Measurements from ENCODE around the gene PVR.
"Not testable (repeated sequence)": the region's sequence is repeated elsewhere in the genome, so short reads cannot be mapped to it uniquely, and the experiment has no call there.

The PVR gene

DNA sequence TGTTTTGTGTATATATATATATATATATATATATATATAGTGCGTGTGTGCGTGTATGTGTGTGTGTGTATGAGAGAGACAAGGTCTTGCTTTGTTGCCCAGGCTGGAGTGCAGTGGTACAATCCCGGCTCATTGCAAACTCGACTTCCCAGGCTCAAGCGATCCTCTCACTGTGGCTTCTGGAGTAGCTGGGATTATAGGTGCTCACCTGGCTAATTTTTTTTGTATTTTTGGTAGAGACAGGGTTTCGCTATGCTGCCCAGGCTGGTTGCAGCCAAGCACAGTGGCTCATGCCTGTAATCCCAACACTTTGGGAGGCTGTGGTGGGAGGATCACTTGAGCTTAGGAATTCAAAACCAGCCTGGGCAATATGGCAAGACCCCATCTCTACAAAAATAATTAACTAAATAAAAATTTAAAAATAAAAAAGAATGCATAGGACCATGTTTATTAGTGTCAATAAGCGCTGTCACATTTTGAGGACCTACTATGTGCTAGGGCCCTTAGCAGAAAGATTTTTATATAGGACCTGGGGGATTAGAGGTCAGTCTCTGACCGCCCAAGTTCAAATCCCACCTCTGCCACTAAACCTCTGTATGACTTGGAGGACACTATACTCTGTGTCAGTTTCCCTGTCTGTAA, 1.8 kb downstream of the PVR start:
- no peak for DNase-seq (ENCODE audit: low spot score)

DNA sequence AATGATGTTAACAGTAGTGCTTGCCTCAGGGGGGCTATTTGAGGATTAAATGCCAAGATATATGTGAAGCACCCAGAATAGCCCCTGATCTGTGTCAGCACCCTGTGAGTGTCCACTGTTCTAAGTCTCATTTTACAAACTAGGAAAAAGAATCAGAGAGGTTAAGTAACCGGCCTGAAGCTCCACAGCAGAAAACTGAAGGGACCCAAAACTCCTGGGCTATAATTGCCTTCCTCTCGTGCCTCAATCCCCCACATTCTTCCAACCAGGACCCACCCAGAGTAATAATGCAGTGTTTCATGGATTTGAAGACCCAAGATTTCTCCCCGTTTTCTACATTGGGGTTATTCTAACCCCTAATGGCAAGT, 2.3 kb downstream of the PVR start:
- no peak for DNase-seq (ENCODE audit: low spot score)

DNA sequence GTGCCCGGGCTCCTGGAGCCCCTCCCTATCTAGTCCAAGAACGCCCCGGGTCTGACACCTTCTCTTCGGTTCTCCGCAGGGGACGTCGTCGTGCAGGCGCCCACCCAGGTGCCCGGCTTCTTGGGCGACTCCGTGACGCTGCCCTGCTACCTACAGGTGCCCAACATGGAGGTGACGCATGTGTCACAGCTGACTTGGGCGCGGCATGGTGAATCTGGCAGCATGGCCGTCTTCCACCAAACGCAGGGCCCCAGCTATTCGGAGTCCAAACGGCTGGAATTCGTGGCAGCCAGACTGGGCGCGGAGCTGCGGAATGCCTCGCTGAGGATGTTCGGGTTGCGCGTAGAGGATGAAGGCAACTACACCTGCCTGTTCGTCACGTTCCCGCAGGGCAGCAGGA, 3.4 kb downstream of the PVR start:
- no peak for DNase-seq (ENCODE audit: low spot score)

GRCh38 chr19:44648631-44649251, 5.0 kb downstream of the PVR start:
- DNase-seq (ENCODE audit: low spot score) = no peak

GRCh38 chr19:44649578-44650145, 6.0 kb downstream of the PVR start:
- DNase-seq (ENCODE audit: low spot score) = no peak

GRCh38 chr19:44653343-44653742, 9.6 kb downstream of the PVR start:
- DNase-seq (ENCODE audit: low spot score) = no peak

GRCh38 chr19:44653977-44654774, 10.5 kb downstream of the PVR start:
- DNase-seq (ENCODE audit: low spot score) = peak; percentile 23

- DNase-seq (ENCODE audit: low spot score) = peak; percentile 57
These were observed 13.7 kb downstream of the PVR start for GRCh38 chr19:44657211-44657921.

- no peak for DNase-seq (ENCODE audit: low spot score)
These were observed 14.5 kb downstream of the PVR start for GRCh38 chr19:44658069-44658733.

- DNase-seq (ENCODE audit: low spot score) = no peak
These were observed 16.4 kb downstream of the PVR start for GRCh38 chr19:44660081-44660480.

DNA sequence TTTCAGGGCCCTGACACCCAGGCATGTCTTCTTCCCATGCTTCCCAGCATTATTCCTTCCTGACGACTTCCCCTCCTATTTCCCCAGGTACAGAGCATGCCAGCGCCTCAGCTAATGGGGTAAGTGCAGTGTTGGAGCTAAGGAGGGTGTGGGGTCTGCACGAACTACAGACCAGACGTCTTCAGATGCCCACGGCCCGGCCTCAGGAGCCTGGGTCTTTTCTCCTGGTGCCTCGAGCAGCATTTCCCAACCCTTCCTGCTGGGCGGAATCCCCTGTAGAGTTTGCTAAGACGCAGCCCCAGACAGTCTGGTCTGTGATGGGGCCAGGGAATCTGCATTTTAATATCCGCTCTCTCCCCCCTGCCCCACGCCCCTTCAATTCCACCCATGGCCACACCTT, 17.5 kb downstream of the PVR start:
- no peak for DNase-seq (ENCODE audit: low spot score)

DNA sequence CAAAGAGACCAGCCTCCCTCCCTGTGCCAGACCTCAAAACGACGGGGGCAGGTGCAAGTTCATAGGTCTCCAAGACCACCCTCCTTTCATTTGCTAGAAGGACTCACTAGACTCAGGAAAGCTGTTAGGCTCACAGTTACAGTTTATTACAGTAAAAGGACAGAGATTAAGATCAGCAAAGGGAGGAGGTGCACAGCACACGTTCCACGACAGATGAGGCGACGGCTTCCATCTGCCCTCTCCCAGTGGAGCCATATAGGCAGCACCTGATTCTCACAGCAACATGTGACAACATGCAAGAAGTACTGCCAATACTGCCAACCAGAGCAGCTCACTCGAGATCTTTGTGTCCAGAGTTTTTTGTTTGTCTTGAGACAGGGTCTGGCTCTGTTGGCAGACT, 18.2 kb downstream of the PVR start:
- DNase-seq (ENCODE audit: low spot score) = no peak

- no peak for DNase-seq (ENCODE audit: low spot score)
These were observed 19.1 kb downstream of the PVR start for GRCh38 chr19:44662691-44663385.

GRCh38 chr19:44663996-44664395, 20.3 kb downstream of the PVR start:
- no peak for DNase-seq (ENCODE audit: low spot score)

- DNase-seq (ENCODE audit: low spot score) = no peak
These were observed 21.3 kb downstream of the PVR start for GRCh38 chr19:44664976-44665375.

DNA sequence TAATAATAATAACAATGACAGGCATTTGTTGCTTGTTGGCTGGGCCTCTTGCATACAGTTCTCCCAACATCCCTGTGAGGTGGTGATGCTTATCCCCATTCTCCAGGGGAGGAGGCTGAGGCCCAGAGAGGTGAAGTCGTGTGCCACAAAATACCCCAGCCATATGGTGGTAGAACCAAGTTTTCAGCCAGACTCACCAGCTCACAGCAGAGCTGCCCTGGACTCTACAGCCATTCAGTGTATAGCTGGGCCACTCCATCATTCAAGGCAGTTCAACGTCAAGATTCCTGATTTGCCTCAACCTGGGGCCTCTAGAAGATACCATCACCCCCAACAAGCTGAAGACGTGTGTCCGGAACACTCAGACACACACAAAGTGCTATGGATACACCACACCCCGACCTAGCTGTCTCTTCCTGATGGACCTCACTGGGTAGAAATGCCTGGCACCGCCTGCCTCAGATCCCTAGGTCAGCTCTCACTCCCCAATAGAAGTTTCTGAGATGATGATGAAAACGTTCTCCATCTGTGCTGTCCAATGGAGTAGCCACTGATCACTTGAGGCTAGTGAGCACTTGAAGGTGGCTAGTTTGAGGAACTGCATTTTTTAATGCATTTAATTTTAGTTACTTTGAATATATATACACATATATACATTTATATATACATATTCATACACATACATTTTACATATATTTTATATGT, 23.3 kb downstream of the PVR start:
- no peak for DNase-seq (ENCODE audit: low spot score)

DNA sequence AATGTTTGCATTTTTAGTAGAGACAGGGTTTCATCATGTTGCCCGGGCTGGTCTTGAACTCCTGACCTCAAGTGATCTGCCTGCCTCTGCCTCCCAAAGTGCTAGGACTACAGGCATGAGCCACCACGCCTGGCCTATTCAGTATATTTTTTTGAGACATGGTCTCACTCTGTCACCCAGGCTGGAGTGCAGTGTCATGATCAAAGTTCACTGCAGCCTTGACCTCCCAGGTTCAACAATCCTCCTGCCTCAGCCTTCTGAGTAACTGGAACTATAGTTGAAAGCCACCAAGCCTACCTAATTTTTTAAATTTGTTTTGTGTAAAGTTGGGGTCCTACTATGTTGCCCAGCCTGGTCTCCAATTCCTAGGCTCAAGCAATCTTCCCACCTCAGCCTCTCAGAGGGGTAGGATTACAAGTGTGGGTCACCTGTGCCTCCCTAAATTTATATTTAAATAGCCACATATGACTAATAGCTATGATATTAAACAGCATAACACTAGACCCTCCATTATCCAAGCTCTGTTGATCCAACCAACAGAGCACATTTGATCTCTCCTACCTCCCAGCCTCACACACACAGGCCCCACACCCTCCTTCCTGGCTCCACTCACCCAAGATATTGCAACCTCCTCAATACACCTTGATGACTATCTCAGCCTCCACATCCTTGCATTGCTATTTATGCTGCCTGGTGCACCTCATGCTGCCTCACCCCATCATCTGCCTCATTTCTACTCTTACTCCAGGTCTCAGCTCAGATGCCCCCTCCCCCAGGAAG, 25.5 kb downstream of the PVR start:
- DNase-seq (ENCODE audit: low spot score) = no peak

- not testable (repeated sequence) for DNase-seq (ENCODE audit: low spot score)
These were observed 26.3 kb downstream of the PVR start for GRCh38 chr19:44670027-44670426.

GRCh38 chr19:44671400-44671799, 27.7 kb downstream of the PVR start, which contains the start of gene CEACAM19:
Gene CEACAM19 (plus strand): TSS chr19:44671482. CDS start chr19:44671932, 450 bp downstream.
- no peak for DNase-seq (ENCODE audit: low spot score)

GRCh38 chr19:44672226-44672625, 28.5 kb downstream of the PVR start:
- DNase-seq (ENCODE audit: low spot score) = no peak
